Stimulated activated naive CD8-positive, alpha-beta T cell treated with anti-CD3 and anti-CD28 coated beads, Interleukin-15, amount 100 ng/mL, for 72 hours (primary cell): ENCODE measurements around the gene SEPTIN10.

ENCODE experiments used
- ATAC-seq: fragments of 150-1000 bp; cut with Tn5 transposase; 2 replicates; pipeline ENCODE4 v1.10.0; 2021; ENCODE audit warnings: mild to moderate bottlenecking, moderate library complexity
- DNase-seq, 2 donors: peaks; one replicate each; pipeline ENCODE4 v3.0.0; 2021 to 2022
- H3K27ac Mint-ChIP-seq, 2 donors: one replicate each; pipeline ENCODE4 v1.8.0; 2022; ENCODE audit warnings: mild to moderate bottlenecking in 2 of 2, mixed read lengths in 2 of 2, moderate library complexity in 2 of 2
- H3K27me3 Mint-ChIP-seq: one replicate; pipeline ENCODE4 v1.8.0; 2022; ENCODE audit warnings: mixed read lengths
- H3K4me1 Mint-ChIP-seq: one replicate; pipeline ENCODE4 v1.8.0; 2022; ENCODE audit warnings: mild to moderate bottlenecking, mixed read lengths
- H3K4me3 Mint-ChIP-seq, 2 donors: one replicate each; pipeline ENCODE4 v1.8.0; 2022; ENCODE audit warnings: mild to moderate bottlenecking in 2 of 2, mixed read lengths in 2 of 2, moderate library complexity in 1 of 2
- H3K9me3 Mint-ChIP-seq, 2 donors: one replicate each; pipeline ENCODE4 v1.8.0; 2022; ENCODE audit warnings: mixed read lengths in 2 of 2

SEPTIN10 gene

DNA sequence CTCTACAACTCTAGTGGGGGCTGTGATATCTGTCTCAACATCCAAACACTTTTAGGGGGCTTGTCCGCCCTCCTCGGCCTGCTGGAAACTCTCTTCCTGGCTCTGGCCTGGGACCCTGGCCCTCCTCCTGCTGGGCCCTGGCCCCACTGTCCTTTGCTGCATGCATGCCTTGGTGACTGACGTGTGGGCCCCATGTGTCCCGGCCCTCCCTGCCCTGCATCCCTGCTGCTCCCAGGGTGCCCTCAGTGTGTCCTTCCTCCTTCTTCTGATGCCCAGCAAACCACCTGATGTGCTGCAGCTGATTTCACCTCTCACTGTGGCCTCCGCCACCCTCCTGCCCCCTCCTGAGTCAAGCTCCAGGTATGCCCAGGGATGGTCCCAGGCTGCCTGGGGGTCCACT is 101.7 kb downstream of the SEPTIN10 start:
- DNase-seq (no peak), ATAC-seq (no peak)
- Mint-ChIP-seq H3K4me3 (no peak overlapping the region), H3K4me1 (peaks cover 12% of the 10 kb centered on the region), H3K27ac (no peak overlapping the region), H3K9me3 (no peaks in the 10 kb centered on the region), H3K27me3 (peaks cover 9% of the 10 kb centered on the region)

DNA sequence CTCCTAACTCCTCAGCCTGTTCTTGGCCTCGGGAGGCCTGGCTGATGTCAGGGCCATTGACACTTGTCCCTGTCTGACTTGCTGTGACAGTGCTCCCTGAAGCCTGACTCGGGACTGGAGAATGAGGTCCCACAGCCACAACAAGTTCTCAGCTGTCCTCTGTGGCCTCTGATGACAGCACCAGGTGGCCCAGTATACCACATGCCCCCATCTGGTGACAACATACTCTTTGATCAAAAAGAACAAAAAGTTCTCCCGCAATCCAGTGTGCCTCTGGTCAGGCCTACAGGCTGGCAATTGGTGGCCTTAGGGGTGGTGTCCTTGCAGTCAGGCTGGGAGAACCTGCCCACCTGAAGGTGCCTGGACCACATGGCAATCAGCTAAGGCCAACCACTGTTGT is 102.6 kb downstream of the SEPTIN10 start:
- Mint-ChIP-seq H3K27ac (no peak overlapping the region), H3K4me1 (peaks cover 12% of the 10 kb centered on the region), H3K4me3 (no peak overlapping the region), H3K27me3 (peaks cover 9% of the 10 kb centered on the region), H3K9me3 (no peaks in the 10 kb centered on the region)
- ATAC-seq (no peak), DNase-seq (peak in 1 of 2 donors; percentile 4)

DNA sequence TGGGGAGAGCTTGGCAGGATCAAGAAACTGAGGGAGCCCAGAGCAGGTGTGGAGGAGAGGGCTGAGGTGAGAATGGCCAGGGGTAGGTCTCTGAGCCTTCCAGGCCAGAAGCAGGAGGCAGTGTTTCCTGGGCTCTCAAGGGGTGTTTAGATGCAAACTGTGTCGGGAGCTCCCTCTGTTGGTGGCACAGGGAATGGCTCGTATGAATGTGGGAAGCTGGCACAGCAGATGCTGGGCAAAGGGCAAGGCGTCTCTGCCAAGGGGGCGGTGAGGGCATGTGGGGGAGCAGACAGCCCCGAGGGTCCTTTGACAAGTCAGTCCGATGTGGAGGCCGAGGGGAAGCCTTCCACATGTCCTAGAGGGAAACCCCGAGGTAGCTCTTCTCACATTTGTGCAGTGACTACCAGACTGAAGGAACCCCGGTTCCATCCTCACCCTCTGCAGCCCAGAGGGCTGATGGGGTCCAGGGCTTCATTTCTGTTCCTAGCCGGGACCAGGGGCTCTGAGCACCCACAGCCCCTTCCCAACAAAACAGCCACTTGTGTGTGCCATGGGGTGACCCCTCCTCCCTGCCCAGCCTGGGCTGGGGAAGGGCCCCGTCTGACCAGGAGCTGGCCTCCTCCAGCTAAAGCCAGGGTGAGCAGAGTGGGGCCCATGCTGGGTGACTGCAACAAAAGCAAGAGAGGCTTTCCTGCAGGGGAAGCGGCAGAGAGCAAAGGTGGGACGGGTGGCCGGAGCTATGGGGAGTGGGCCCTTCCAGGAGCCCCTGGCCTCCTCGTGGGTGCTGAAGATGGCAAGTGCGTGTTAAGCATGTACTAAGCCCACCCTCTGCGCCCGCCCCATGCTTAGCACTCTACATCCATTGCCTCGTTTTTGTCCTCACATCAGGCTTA is 103.4 kb downstream of the SEPTIN10 start:
- Mint-ChIP-seq H3K9me3 (no peaks in the 10 kb centered on the region), H3K27ac (no peak overlapping the region), H3K4me1 (peaks cover 12% of the 10 kb centered on the region), H3K4me3 (no peak overlapping the region), H3K27me3 (peaks cover 9% of the 10 kb centered on the region)
- ATAC-seq (peak; percentile 14), DNase-seq (peak; percentile 72 to 77)

DNA sequence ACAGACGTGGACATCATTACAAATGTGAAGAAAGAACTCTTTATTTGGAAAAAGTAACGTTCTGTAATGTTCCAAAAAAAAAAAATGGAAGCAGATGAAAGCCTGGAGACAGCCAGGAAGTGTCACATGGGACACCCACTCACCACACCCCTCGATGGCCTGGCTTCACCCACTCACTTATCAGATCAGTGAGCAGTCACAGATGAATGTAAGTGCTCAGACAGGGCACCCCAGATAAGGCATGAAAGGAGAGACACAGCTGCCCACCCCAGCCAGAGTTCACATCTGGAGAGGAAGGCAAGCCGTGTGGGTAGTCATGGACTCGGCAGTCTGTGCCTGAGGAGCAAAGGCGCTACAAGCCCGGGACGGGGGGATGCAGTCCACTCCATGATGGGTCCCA is 105.2 kb downstream of the SEPTIN10 start:
- ATAC-seq (no peak), DNase-seq (no peak)
- Mint-ChIP-seq H3K4me3 (no peak overlapping the region), H3K27me3 (peaks cover 9% of the 10 kb centered on the region), H3K9me3 (no peaks in the 10 kb centered on the region), H3K4me1 (peaks cover 7% of the 10 kb centered on the region), H3K27ac (peak overlapping the region in 1 of 2 donors; percentile 35)

DNA sequence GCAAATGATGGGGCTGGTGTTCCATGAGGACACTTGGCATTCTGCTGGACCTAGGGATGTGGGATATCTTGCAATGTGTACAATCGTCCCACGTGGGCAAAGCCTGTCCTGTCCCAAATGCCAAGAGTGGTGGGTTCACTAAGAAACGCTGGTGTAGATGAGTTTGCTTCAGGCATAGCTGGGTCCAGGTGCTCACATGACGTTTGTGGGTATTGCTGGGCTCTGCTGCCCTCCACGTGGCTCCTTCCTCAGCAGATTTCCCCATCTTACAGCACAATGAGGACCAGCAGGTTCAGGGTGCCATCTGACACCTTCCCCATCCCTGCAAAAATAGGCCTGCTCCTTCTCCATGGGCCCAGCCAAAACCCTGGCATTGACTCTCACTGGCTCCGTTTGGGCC is 105.9 kb downstream of the SEPTIN10 start:
- Mint-ChIP-seq H3K9me3 (no peaks in the 10 kb centered on the region), H3K4me1 (peaks cover 6% of the 10 kb centered on the region), H3K4me3 (no peak overlapping the region), H3K27ac (no peak overlapping the region), H3K27me3 (peaks cover 9% of the 10 kb centered on the region)
- ATAC-seq (no peak), DNase-seq (no peak)

DNA sequence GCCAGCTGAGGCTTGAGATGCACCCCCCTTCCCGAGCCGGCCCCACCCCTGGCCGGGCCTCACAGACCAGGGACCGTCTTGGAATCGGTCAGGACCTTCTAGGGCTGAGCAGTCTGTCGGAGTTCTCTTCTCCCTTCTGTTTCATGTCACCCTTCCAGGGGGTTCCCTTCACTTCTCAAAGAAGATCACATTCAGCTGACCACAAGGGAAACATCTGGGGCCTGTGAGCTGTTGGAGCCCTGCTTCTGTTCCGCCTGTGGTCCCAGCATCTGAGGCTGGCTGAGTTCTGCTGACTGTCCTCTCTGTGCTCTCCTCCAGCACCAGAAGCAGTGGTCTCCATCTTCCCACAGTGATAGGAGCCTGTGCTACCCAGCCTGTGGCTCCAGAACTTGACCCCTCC is 106.5 kb downstream of the SEPTIN10 start:
- DNase-seq = no peak
- ATAC-seq = no peak
- H3K4me1 Mint-ChIP-seq = peaks cover 6% of the 10 kb centered on the region
- no peaks in the 10 kb centered on the region for H3K9me3 Mint-ChIP-seq
- H3K4me3 Mint-ChIP-seq = no peak overlapping the region
- H3K27ac Mint-ChIP-seq = peak overlapping the region in 1 of 2 donors; percentile 71
- H3K27me3 Mint-ChIP-seq = peaks cover 9% of the 10 kb centered on the region

DNA sequence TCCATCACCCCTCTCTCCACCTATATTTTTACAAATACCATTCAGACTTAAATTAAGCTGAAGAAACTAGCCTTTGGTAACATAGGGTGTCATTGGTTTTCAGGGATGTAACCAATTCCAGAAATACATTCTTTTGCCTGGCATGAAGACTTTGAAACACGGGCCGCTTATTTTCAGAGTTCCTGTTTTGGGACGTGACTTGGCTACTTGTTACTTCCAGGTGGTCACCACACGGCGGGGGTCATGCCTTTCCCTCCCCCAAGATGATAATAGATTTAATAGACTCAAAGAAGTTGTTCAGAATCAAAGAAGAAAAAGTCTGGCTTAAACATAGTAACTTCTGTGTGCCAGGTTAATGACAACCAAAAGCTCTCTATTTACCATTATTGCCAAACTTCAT is 110.6 kb downstream of the SEPTIN10 start:
- no peak overlapping the region for H3K27ac Mint-ChIP-seq
- peaks cover 5% of the 10 kb centered on the region for H3K27me3 Mint-ChIP-seq
- no peak for ATAC-seq
- DNase-seq = no peak
- no peaks in the 10 kb centered on the region for H3K4me1 Mint-ChIP-seq
- H3K4me3 Mint-ChIP-seq = no peak overlapping the region
- H3K9me3 Mint-ChIP-seq = no peaks in the 10 kb centered on the region

DNA sequence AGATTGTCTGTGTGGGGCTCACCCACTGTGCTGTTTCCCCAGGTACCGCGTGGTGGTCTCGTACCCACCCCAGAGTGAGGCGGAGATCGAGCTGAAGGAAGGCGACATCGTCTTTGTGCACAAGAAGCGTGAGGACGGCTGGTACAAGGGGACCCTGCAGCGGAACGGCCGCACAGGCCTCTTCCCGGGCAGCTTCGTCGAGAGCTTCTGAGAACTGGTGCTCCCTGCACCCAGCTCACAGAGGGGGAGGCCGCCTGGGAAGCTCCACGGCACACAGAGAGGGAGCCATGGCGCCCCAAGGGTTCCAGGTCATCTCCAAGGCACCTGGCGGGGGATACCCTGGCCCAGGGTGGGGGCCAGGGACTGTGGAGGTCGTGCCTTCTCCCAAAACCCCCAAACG is 112.3 kb downstream of the SEPTIN10 start:
- H3K27me3 Mint-ChIP-seq = no peaks in the 10 kb centered on the region
- no peak overlapping the region for H3K4me3 Mint-ChIP-seq
- no peak for ATAC-seq
- H3K4me1 Mint-ChIP-seq = no peaks in the 10 kb centered on the region
- DNase-seq = no peak
- H3K27ac Mint-ChIP-seq = no peak overlapping the region
- H3K9me3 Mint-ChIP-seq = no peaks in the 10 kb centered on the region

DNA sequence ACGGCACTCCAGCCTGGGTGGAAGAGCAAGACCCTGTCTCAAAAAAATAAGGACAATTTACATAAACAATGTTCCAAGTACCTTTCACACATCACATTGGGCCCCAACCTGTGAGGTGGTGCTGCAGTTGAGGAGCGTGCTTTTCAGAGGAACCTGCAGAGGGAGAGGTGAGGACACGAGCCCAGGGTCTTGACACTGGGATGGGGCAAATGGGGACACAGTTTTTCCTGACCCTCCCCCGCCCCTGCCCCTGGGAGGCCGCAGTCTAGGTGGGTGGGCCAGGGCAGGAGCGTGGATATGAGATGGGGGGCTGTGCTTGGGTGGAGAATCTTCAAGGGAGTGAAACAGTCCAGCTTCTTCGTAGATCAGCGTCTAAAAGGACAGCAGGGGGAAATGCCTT is 112.9 kb downstream of the SEPTIN10 start:
- no peaks in the 10 kb centered on the region for H3K9me3 Mint-ChIP-seq
- no peaks in the 10 kb centered on the region for H3K4me1 Mint-ChIP-seq
- DNase-seq = no peak
- ATAC-seq = no peak
- H3K27me3 Mint-ChIP-seq = no peaks in the 10 kb centered on the region
- H3K27ac Mint-ChIP-seq = peak overlapping the region in 1 of 2 donors; percentile 91
- no peak overlapping the region for H3K4me3 Mint-ChIP-seq

DNA sequence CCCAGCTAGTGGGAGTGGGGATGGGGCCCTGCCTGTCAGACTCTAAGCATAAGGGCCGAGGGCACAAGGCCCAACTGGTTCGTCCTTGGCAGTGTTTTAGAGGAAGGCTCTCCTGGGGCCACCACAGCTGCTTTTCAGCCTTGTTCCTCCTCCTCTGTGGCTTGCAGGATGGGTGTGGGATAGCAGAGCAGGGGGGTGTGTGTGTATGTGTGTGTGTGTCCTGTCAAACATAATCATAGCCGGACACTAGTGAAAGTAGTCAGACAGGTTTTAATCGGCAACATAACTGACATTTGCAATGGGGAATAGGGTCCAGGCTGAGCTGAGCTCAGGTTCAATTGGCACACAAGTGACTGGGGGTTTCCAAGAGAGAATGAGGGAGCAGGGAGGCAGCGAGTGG is 114.2 kb downstream of the SEPTIN10 start:
- no peaks in the 10 kb centered on the region for H3K9me3 Mint-ChIP-seq
- ATAC-seq (no peak), DNase-seq (no peak)
- H3K27me3 Mint-ChIP-seq = no peaks in the 10 kb centered on the region
- H3K4me1 Mint-ChIP-seq = no peaks in the 10 kb centered on the region
- H3K4me3 Mint-ChIP-seq = no peak overlapping the region
- peak overlapping the region in 1 of 2 donors; percentile 5 for H3K27ac Mint-ChIP-seq

DNA sequence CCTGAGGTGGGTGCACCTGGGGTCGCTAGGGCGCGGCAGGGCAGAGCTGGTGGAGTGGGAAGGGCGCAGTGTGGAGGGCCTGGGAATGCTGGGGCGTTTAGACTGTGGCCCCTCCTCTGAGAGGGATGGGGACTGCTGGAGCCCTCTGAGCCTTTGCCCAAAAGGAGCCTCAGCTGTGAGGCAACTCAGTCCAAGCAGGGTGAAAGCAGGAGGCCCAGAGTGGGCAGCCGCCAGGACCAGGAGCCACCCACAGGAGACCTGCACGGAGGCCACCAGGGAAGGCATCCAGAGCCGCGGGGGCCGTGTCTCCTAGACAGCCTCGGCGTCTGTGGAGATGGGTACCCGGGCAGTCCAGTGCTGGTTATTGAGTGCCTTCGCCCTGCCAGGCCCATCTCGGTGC is 114.9 kb downstream of the SEPTIN10 start:
- no peak for DNase-seq
- ATAC-seq = peak; percentile 49
- H3K27me3 Mint-ChIP-seq = no peaks in the 10 kb centered on the region
- no peaks in the 10 kb centered on the region for H3K4me1 Mint-ChIP-seq
- no peaks in the 10 kb centered on the region for H3K9me3 Mint-ChIP-seq
- H3K4me3 Mint-ChIP-seq = no peak overlapping the region
- no peak overlapping the region for H3K27ac Mint-ChIP-seq

DNA sequence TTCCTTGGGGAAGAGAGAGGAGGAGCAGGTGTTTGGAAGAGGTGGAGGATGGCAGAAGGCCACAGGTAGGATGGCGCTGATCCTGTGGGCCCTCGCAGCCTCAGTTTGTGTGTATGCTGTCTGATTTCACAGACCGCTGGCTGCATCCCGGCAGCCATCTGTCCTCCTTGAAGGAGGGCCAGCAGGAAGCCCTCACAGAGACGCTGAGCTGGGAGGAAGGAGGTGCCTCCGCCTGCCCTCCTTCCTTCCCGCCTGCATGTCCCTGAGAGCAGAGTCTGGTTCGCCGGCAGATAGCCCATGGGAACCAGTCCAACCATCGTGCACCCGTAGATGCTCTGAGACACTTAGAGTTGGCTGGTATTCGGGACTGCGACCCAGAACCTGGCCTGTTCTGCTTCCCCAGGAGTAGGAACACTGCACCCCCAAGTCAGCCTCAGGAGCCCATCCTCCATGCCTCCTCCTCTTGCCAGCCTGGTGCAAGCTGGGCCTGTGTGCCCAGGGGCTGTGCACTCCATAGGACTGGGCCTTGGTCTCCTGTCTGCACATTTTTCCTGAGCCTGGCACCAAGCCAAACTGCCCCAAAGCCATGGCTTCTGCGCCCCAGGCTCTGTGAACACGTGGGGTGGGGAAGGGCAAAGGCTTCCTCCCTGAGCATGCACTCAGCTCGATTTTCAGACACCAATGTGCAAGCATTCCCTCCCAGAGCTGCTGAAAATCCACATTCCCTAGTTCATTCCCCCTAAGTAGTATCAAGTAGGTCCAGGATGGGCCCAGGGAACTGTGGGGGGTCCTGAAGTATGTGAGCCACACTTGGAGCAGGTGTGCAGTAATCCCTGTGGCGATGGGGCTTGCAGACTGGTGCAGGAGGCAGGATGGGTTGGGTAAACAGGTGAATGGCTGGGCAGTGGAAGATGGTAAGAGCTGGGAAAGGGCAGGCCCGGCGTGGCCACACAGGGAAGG is 115.6 kb downstream of the SEPTIN10 start:
- DNase-seq = no peak
- Mint-ChIP-seq H3K27ac (no peak overlapping the region), H3K4me3 (no peak overlapping the region), H3K9me3 (no peaks in the 10 kb centered on the region), H3K27me3 (no peaks in the 10 kb centered on the region), H3K4me1 (no peaks in the 10 kb centered on the region)
- no peak for ATAC-seq

DNA sequence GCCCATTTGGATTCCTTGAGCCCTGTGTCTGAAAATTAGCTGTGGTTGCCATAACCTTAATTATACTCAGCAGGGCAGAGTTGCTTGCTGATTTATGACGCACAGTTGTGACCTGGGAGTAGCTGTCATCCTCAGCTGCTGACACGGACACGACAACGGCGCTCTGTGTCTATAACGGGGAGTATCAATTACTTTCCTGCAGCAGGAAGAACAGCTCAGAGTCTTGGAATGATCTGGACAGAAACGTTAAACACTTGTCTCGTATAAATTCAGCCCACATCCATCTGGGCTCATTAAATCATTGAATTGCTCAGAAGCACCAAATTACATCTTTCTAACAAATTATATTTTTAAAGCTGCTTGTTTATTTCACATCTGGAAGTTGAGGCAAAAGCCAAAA is 116.3 kb downstream of the SEPTIN10 start:
- Mint-ChIP-seq H3K27me3 (no peaks in the 10 kb centered on the region), H3K27ac (no peak overlapping the region), H3K4me3 (no peak overlapping the region), H3K4me1 (no peaks in the 10 kb centered on the region), H3K9me3 (no peaks in the 10 kb centered on the region)
- DNase-seq (no peak), ATAC-seq (no peak)

DNA sequence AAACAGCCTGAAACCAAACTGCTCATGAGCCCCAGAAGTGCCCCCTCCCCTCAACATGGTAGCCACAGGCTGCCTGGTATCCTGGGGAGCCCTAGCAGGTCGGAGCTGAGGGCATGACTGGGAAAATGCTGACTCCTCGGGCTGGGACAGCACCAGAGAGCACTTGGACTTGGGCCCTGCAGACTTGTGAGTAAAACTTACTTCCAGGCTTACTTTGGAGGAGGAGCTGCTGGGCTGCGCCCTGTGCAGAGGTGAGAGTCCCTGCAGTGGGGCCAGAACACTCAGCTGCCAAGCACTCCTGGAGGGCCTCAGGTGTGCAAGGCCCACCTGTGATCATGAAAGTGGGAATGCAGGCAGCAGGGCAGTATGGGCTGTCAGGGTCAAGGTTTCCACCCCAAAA is 119.4 kb downstream of the SEPTIN10 start:
- Mint-ChIP-seq H3K4me1 (no peaks in the 10 kb centered on the region), H3K9me3 (no peaks in the 10 kb centered on the region), H3K27me3 (no peaks in the 10 kb centered on the region), H3K27ac (no peak overlapping the region), H3K4me3 (no peak overlapping the region)
- ATAC-seq = no peak
- no peak for DNase-seq

DNA sequence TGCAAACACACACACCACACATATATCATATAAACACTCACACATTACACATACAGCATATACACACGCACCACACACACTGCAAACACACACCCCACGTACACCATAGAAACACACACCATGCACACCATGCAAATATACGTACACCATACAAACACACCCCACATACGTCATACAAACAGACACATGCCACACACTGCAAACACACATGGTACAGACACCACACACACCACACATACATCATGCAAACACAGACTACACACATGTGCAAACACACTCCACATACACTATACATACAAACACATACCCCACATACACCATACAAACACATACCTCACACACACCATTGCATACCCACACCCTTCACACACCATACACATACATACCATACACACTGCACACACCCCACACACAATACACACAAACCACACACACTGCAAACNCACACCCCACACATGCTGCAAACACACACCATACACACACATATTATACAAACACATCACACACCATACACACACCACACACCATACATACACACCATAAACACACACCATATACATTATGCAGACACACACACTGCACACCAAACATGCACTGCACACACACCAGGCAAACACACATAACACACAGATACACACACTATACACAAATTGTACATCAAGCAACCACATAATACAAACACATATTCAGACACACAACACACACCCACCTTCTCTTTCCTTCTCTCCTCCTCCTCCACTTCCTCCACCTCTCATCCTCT is 120.4 kb downstream of the SEPTIN10 start:
- Mint-ChIP-seq H3K9me3 (no peaks in the 10 kb centered on the region), H3K4me3 (no peak overlapping the region), H3K27me3 (no peaks in the 10 kb centered on the region), H3K27ac (no peak overlapping the region), H3K4me1 (no peaks in the 10 kb centered on the region)
- DNase-seq (no peak), ATAC-seq (no peak)
